HUES64 (cell line): ENCODE data around the gene KAZN.

Experiments used
- H3K27ac ChIP-seq: 2 replicates; pipeline ENCODE4 v1.7.0; 2013; ENCODE audit warnings: low read depth, low read length, inconsistent platforms
- H3K27me3 ChIP-seq: 2 replicates; pipeline ENCODE4 v1.6.1; 2013; ENCODE audit warnings: mild to moderate bottlenecking, low read length; ENCODE audit not compliant: insufficient read depth
- H3K36me3 ChIP-seq: 2 replicates; pipeline ENCODE4 v1.6.1; 2013; ENCODE audit warnings: mild to moderate bottlenecking, low read length; ENCODE audit not compliant: insufficient read depth
- H3K4me1 ChIP-seq: 2 replicates; pipeline ENCODE4 v1.6.1; 2013; ENCODE audit warnings: mild to moderate bottlenecking, low read length, moderate library complexity; ENCODE audit not compliant: insufficient read depth
- H3K4me3 ChIP-seq: 2 replicates; pipeline ENCODE4 v1.5.1; 2013; ENCODE audit warnings: mild to moderate bottlenecking, low read length, moderate library complexity
- H3K9ac ChIP-seq: 2 replicates; pipeline ENCODE4 v1.6.1; 2013; ENCODE audit warnings: mild to moderate bottlenecking, low read depth, low read length
- H3K9me3 ChIP-seq: 2 replicates; pipeline ENCODE4 v1.6.1; 2013; ENCODE audit warnings: low read depth, low read length; ENCODE audit not compliant: insufficient read depth
- WGBS: fragments of 150-250, 120-280 bp; methylation state at CpG from one replicate; pipeline ENCODE4 v1.1.7; 2013; ENCODE audit warnings: missing lambda C conversion rate; 5-methylcytosine and 5-hydroxymethylcytosine counted together

Gene KAZN

DNA sequence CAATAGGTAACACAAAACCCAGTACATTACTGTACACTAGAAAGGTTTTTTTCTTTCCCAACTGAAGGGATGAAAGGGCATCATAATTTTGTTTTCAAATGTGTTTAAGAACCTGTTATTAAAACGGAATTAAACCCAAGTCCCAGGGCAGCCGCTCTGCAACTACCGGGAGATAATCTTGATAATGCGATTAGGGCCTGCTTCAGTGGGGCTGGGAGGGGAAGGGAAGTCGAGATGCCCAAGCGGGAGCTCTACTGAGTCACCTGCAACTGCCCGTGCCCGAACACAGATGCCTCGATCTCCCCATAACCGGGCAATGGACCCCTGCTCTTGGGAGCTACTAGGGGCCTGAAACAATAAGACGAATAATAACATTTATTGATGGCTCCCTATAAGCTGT is 61.4 kb downstream of the KAZN start:
- Histone ChIP-seq H3K4me3 (no peak overlapping the region), H3K9me3 (no peaks in the 10 kb centered on the region; the same call in 1 of the 2 replicates), H3K27me3 (no peaks in the 10 kb centered on the region), H3K4me1 (peaks cover 13% of the 10 kb centered on the region), H3K36me3 (no peaks in the 10 kb centered on the region), H3K9ac (no peak overlapping the region), H3K27ac (no peak overlapping the region)
- WGBS = 90% methylated on average over 11 of the region's 11 CpGs

DNA sequence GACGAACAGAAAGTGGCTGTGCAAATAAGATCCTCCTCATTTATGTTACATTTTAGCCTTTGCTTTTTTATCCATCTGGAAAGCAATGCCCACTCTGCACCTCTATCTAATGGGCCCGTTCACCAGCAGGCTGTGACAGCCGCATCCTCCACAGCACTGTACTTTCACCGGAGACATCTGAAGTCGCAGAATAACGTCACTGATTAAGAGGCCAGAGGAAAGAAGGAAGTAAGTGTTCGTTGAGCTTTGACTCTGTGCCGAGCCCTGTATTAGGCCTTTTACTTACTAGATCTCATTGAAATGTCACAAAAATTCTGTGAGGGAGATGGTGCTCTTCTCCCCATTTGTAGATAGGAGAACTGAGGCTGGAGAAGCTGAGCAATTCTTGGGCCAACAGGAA is 62.3 kb downstream of the KAZN start:
- no peak overlapping the region for H3K4me3 ChIP-seq
- no peak overlapping the region for H3K27ac ChIP-seq
- no peak overlapping the region for H3K9ac ChIP-seq
- no peaks in the 10 kb centered on the region for H3K27me3 ChIP-seq
- no peaks in the 10 kb centered on the region for H3K36me3 ChIP-seq
- 93% methylated on average over 8 of the region's 8 CpGs for WGBS
- no peaks in the 10 kb centered on the region; the same call in 1 of the 2 replicates for H3K9me3 ChIP-seq
- peaks cover 13% of the 10 kb centered on the region for H3K4me1 ChIP-seq

- Histone ChIP-seq H3K9me3 (no peaks in the 10 kb centered on the region; the same call in 1 of the 2 replicates), H3K9ac (no peak overlapping the region), H3K36me3 (no peaks in the 10 kb centered on the region), H3K4me3 (no peak overlapping the region), H3K27ac (no peak overlapping the region), H3K27me3 (no peaks in the 10 kb centered on the region), H3K4me1 (peaks cover 13% of the 10 kb centered on the region)
- 91% methylated on average over 2 of the region's 2 CpGs for WGBS
Observed at GRCh38 chr1:14661222-14661621, 62.7 kb downstream of the KAZN start.

- Histone ChIP-seq H3K9ac (no peak overlapping the region), H3K36me3 (no peaks in the 10 kb centered on the region), H3K27ac (no peak overlapping the region), H3K4me3 (no peak overlapping the region), H3K4me1 (peaks cover 13% of the 10 kb centered on the region), H3K9me3 (no peaks in the 10 kb centered on the region; the same call in 1 of the 2 replicates), H3K27me3 (no peaks in the 10 kb centered on the region)
- WGBS = 95% methylated on average over 9 of the region's 9 CpGs
Observed at GRCh38 chr1:14662116-14662515, 63.6 kb downstream of the KAZN start.

DNA sequence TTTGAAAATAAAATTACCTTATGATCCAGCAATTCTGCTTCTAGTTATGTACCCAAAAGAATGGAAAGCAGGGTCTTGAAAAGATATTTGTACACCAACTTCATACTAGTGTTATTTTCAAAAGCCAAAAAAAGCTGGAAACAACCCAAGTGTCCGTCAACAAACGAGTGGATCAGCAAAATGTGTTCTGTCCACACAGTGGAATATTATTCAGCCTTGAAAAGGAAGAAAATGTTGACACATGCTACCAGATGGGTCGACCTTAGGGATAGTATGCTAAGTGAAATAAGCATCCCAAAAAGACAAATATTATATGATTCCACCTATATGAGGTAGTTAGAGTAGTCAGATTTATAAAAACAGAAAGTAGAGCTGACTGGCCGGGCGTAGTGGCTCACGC is 65.3 kb downstream of the KAZN start:
- Histone ChIP-seq H3K27ac (no peak overlapping the region), H3K36me3 (no peaks in the 10 kb centered on the region), H3K9me3 (no peaks in the 10 kb centered on the region; the same call in 1 of the 2 replicates), H3K4me3 (no peak overlapping the region), H3K4me1 (peaks cover 8% of the 10 kb centered on the region), H3K27me3 (no peaks in the 10 kb centered on the region), H3K9ac (no peak overlapping the region)
- 95% methylated on average over 6 of the region's 6 CpGs for WGBS

GRCh38 chr1:14666373-14666772 is 67.9 kb downstream of the KAZN start:
- Histone ChIP-seq H3K4me1 (no peaks in the 10 kb centered on the region; the same call in 1 of the 2 replicates), H3K9me3 (no peaks in the 10 kb centered on the region; the same call in 1 of the 2 replicates), H3K27ac (no peak overlapping the region), H3K27me3 (no peaks in the 10 kb centered on the region), H3K9ac (no peak overlapping the region), H3K4me3 (no peak overlapping the region), H3K36me3 (no peaks in the 10 kb centered on the region)
- 94% methylated on average over 6 of the region's 6 CpGs for WGBS

DNA sequence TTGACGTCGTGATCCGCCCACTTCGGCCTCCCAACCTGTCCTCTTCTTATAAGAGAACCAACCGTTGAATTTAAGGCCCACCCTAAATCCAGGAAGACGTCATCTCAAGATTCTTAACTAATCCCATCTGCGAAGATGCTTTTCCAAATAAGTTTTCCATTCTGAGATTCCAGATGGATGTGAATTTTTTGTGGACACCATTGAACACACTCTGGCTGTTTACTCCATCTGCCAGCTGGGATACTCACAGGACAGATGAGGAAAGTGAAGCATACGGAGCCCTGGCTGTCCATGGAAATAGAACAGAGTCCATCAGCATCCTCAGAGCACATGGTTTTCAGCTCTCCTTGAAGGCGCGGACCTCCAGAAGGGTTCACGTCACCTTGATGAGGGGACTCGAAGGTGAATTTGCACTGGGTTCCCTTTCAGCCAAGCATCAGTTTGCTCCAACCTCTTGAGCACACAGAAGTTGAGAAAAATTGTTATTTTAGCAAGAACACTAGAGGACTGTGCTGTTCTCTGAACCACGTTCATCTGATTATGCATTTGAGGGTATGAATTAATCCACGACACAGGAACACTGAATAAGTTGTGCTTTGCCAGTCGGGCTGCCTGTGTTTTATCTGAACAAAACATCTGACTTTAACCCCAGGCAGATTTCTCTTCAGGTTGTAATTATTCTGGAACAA is 68.6 kb downstream of the KAZN start:
- Histone ChIP-seq H3K36me3 (no peaks in the 10 kb centered on the region), H3K9me3 (no peaks in the 10 kb centered on the region; the same call in 1 of the 2 replicates)
- WGBS = 93% methylated on average over 15 of the region's 15 CpGs

DNA sequence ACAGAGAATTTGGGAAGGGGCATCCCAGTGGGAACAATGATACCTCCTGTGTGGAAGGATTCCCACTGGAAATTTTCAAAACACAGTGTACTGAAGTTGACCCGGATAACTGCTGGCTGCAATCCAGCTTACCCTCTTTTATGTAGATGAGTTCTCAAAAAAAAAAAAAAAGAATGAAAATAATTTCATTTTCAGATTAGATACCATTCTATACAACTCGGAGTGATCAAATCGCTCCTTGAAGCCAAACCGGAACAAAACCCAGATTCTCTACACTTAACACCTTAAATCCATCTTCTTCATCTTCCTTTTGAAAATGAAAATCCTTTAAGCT is 69.1 kb downstream of the KAZN start:
- Histone ChIP-seq H3K4me1 (no peaks in the 10 kb centered on the region; the same call in 1 of the 2 replicates), H3K27me3 (no peaks in the 10 kb centered on the region)

More for the DNA sequence above, 68.6 kb downstream of the KAZN start:
- no peak overlapping the region for H3K9ac ChIP-seq
- no peaks in the 10 kb centered on the region for H3K27me3 ChIP-seq
- no peaks in the 10 kb centered on the region; the same call in 1 of the 2 replicates for H3K4me1 ChIP-seq
- H3K4me3 ChIP-seq = no peak overlapping the region
- H3K27ac ChIP-seq = no peak overlapping the region

DNA sequence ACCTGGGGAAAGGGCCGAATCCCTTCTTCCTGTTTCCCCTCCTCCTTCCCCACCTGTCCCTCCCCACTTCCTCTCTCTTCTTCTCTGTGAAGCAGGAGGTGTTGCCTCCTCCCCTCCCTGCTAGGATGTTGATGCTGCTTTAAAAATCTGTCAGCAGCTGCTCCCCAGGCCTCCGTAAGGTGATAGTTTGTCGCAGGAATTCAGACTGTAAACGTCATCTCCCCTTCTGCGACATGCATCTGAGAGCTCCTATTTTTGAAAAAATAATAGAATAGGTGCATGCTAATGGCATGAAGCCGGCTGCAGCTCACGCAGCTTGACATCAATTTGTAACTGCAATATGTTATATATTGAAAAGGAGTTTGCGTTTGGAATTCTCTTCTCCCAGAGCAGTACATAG is 70.1 kb downstream of the KAZN start:
- H3K9me3 ChIP-seq = no peaks in the 10 kb centered on the region; the same call in 1 of the 2 replicates
- no peak overlapping the region for H3K4me3 ChIP-seq
- H3K27me3 ChIP-seq = no peaks in the 10 kb centered on the region
- 71% methylated on average over 7 of the region's 8 CpGs for WGBS
- no peak overlapping the region for H3K27ac ChIP-seq
- H3K9ac ChIP-seq = no peak overlapping the region
- no peaks in the 10 kb centered on the region; the same call in 1 of the 2 replicates for H3K4me1 ChIP-seq
- no peaks in the 10 kb centered on the region for H3K36me3 ChIP-seq

More for the DNA sequence above, 69.1 kb downstream of the KAZN start:
- Histone ChIP-seq H3K9ac (no peak overlapping the region), H3K27ac (no peak overlapping the region), H3K4me3 (no peak overlapping the region), H3K36me3 (no peaks in the 10 kb centered on the region), H3K9me3 (no peaks in the 10 kb centered on the region; the same call in 1 of the 2 replicates)
- 93% methylated on average over 3 of the region's 4 CpGs for WGBS

- H3K27me3 ChIP-seq = no peaks in the 10 kb centered on the region
- no peak overlapping the region for H3K27ac ChIP-seq
- no peaks in the 10 kb centered on the region; the same call in 1 of the 2 replicates for H3K4me1 ChIP-seq
- no peak overlapping the region for H3K4me3 ChIP-seq
- 84% methylated on average over 4 of the region's 4 CpGs for WGBS
- H3K36me3 ChIP-seq = no peaks in the 10 kb centered on the region
- H3K9ac ChIP-seq = no peak overlapping the region
- H3K9me3 ChIP-seq = peaks cover 7% of the 10 kb centered on the region
Observed at GRCh38 chr1:14672005-14672404, 73.5 kb downstream of the KAZN start.

DNA sequence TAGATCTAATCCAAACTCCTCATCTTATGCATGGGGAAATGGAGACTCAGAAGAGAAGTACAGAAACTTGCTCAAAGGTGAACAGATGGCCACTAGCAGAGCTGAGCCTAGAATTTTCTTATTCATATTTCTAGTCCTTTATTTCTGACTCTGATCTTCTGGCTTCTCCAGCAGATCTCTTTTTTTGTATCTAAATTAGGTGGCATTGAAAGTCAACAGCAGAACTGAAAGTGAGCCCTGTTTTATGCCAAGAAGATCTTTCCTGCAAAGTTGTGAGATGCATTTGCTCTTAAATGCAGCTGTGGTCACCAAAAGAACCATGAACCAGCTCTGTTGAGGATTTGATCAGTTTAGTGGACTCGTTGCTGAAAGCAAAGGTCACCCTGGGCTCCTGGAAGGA is 75.5 kb downstream of the KAZN start:
- Histone ChIP-seq H3K4me3 (no peak overlapping the region), H3K36me3 (no peaks in the 10 kb centered on the region), H3K27ac (no peak overlapping the region), H3K4me1 (peaks cover 13% of the 10 kb centered on the region), H3K27me3 (no peaks in the 10 kb centered on the region), H3K9ac (no peak overlapping the region), H3K9me3 (peaks cover 7% of the 10 kb centered on the region)
- 93% methylated on average over 1 of the region's 1 CpG for WGBS
